ENCODE measurements around the gene RAB3B. TPM values are rescaled to one million over a fixed set of nuclear protein-coding genes. Genes with fewer than 3 reads are reported as not detected.
A peak's percentile ranks its signal among the peaks of the same experiment; 100 is the strongest.

RAB3B gene
- total and polyA plus RNA-seq, 9 of the 15 experiments (the other 6 are each of a cell fraction or from before 2014, with no cell fraction given): 0.07 to 0.47 (median 0.27) TPM

DNA sequence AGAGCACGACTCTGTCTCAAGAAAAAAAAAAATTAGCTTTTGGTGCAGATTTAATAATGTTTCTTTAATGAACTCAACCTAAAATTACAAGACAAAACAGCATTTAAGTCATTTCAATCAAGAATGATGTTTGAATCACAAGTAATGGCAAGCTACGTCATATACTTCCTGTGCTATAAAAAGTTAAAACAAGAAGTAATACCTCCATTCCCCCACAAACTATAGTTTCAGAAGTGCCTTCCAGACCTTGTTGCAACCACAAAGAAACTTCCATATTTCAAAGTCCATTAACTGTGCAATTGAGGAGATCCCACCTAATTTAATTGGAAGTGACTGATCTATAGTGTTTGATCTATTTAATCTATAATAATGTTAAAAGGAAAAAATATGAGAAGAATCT, 127.1 kb downstream of the RAB3B start:
- in situ Hi-C loops (cut with MboI) (no loop called here), intact Hi-C loops (cut with micrococcal nuclease) (no loop called here)
- ATAC-seq: no peak
- CTCF ChIA-PET (ENCODE audit: low intra/inter-chr PET ratio): no interaction called here
- H4K20me1 ChIP-seq (replicated peaks; ENCODE audit: control insufficient read depth, insufficient read depth, low read length): peaks cover 8% of the 10 kb centered on the region; the same call in 1 of the 2 replicates
- FAIRE-seq: no peak
- DNase-seq (ENCODE audit: extremely low read depth in 1 of 4, low spot score in 3 of 4): no peak
- H3K9ac ChIP-seq (ENCODE audit: insufficient read depth in 1 of 2, low read depth in 2 of 2, low read length in 2 of 2): no peak overlapping the region
- no peaks in the 10 kb centered on the region for H3K27me3 ChIP-seq (ENCODE audit: control insufficient read depth in 2 of 2, insufficient read depth in 2 of 2, low read length in 2 of 2)
- no TSS peak for BruUV-seq (replicated peaks)
- peaks cover 47% of the 10 kb centered on the region for H3K36me3 ChIP-seq (ENCODE audit: control insufficient read depth, insufficient read depth, low read length)
- POLR2A ChIA-PET: interaction anchor here (1.3 to 6.9 kb wide), 2 partner anchors 11 to 13 kb away, joined by 5 to 47 read pairs; partner anchors contain the start of gene NRDC
- TF ChIP-seq NFIC (IDR thresholded peaks at IDR 0.05) (no peak), FUS (optimal IDR thresholded peaks at IDR 0.05; ENCODE audit: low read depth, low read length) (no peak), HDAC1 (IDR thresholded peaks at IDR 0.05) (no peak), ZNF764 (CRISPR knock-in tag; IDR thresholded peaks at IDR 0.05; ENCODE audit: low read depth) (no peak), PPARD (CRISPR knock-in tag; IDR thresholded peaks at IDR 0.05) (no peak)
- peaks cover 19 to 20% of the 10 kb centered on the region in 2 experiments; a peak in 4 of 5 replicates for H3K4me1 ChIP-seq (replicated peaks in 1 of 2; ENCODE audit: control insufficient read depth in 2 of 2, insufficient read depth in 2 of 2, low read length in 2 of 2)
- H2AFZ ChIP-seq (ENCODE audit: low read depth, low read length): no peak overlapping the region
- peaks cover 96% of the 10 kb centered on the region for H3K79me2 ChIP-seq (ENCODE audit: control insufficient read depth, insufficient read depth, low read length)
- H3K9me3 ChIP-seq (replicated peaks; ENCODE audit: control insufficient read depth, insufficient read depth, low read depth, low read length): no peaks in the 10 kb centered on the region
- no peaks in the 10 kb centered on the region for H3K9me1 ChIP-seq (ENCODE audit: control insufficient read depth, insufficient read depth, low read length)
- no peak overlapping the region for H3K27ac ChIP-seq (ENCODE audit: extremely low read depth, low read depth, low read length)
- H3K4me2 ChIP-seq (ENCODE audit: insufficient read depth, low read length): no peak overlapping the region
- 79% methylated on average over 2 of the region's 2 CpGs for WGBS (ENCODE audit: insufficient coverage, low coverage, missing lambda C conversion rate)
- no peak overlapping the region for H3K4me3 ChIP-seq

DNA sequence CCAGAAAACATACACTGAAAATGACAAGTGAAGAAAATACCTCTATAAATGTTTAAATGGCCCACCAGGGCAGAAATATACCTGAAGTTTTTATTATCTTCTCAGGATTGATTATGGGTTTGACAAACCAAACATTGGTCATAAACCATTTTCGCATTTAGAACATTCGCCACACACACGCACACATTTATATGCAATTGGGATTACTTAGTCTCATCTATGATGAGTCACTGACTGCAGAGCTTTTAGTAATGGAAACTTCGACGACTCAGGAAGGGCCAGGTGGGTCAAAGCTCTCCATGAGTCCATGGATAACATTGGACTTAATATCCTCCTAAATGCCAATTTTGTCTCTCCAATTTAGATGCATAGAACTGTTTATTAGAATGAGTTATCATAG, 128.8 kb downstream of the RAB3B start:
- no peak overlapping the region for H3K9ac ChIP-seq (ENCODE audit: insufficient read depth in 1 of 2, low read depth in 2 of 2, low read length in 2 of 2)
- H3K9me1 ChIP-seq (ENCODE audit: control insufficient read depth, insufficient read depth, low read length): no peaks in the 10 kb centered on the region
- BruUV-seq (replicated peaks): no TSS peak
- intact Hi-C loops (cut with micrococcal nuclease) (no loop called here), in situ Hi-C loops (cut with MboI) (no loop called here)
- TF ChIP-seq, protein P1, sequence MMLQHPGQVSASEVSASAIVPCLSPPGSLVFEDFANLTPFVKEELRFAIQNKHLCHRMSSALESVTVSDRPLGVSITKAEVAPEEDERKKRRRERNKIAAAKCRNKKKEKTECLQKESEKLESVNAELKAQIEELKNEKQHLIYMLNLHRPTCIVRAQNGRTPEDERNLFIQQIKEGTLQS (IDR thresholded peaks at IDR 0.05): 0 out of 2 replicates have a peak, but pooled peaks have one; percentile 42
- TF ChIP-seq, protein P1 (CRISPR knock-in tag; conservative IDR thresholded peaks at IDR 0.05): no peak
- no peak for TF ChIP-seq CCNT2 (IDR thresholded peaks at IDR 0.05; ENCODE audit: borderline replicate concordance, extremely low read depth, insufficient read length, low read depth, low read length)
- H3K79me2 ChIP-seq (ENCODE audit: control insufficient read depth, insufficient read depth, low read length): peaks cover 95% of the 10 kb centered on the region
- ChIA-PET CTCF (ENCODE audit: low intra/inter-chr PET ratio) (no interaction called here), POLR2A (interaction anchor here (1.2 to 6.9 kb wide), 3 partner anchors 10 to 15 kb away, joined by 3 to 47 read pairs (median 6); partner anchors contain the start of gene NRDC)
- H3K27ac ChIP-seq (ENCODE audit: extremely low read depth, low read depth, low read length): no peak overlapping the region
- H3K4me3 ChIP-seq: no peak overlapping the region
- no peak for FAIRE-seq
- 83% methylated on average over 5 of the region's 5 CpGs for WGBS (ENCODE audit: insufficient coverage, low coverage, missing lambda C conversion rate)
- H3K27me3 ChIP-seq (ENCODE audit: control insufficient read depth in 2 of 2, insufficient read depth in 2 of 2, low read length in 2 of 2): no peaks in the 10 kb centered on the region
- ATAC-seq: no peak
- no peak for DNase-seq (ENCODE audit: extremely low read depth in 1 of 4, low spot score in 3 of 4)
- no peaks in the 10 kb centered on the region for H4K20me1 ChIP-seq (replicated peaks; ENCODE audit: control insufficient read depth, insufficient read depth, low read length)
- H2AFZ ChIP-seq (ENCODE audit: low read depth, low read length): no peak overlapping the region
- H3K4me2 ChIP-seq (ENCODE audit: insufficient read depth, low read length): no peak overlapping the region
- peaks cover 57% of the 10 kb centered on the region for H3K36me3 ChIP-seq (ENCODE audit: control insufficient read depth, insufficient read depth, low read length)
- peaks cover 5 to 8% of the 10 kb centered on the region in 2 experiments; a peak in 4 of 5 replicates for H3K4me1 ChIP-seq (replicated peaks in 1 of 2; ENCODE audit: control insufficient read depth in 2 of 2, insufficient read depth in 2 of 2, low read length in 2 of 2)
- no peaks in the 10 kb centered on the region for H3K9me3 ChIP-seq (replicated peaks; ENCODE audit: control insufficient read depth, insufficient read depth, low read depth, low read length)
